Measurements from ENCODE around the gene SELENBP1.

The SELENBP1 gene

DNA sequence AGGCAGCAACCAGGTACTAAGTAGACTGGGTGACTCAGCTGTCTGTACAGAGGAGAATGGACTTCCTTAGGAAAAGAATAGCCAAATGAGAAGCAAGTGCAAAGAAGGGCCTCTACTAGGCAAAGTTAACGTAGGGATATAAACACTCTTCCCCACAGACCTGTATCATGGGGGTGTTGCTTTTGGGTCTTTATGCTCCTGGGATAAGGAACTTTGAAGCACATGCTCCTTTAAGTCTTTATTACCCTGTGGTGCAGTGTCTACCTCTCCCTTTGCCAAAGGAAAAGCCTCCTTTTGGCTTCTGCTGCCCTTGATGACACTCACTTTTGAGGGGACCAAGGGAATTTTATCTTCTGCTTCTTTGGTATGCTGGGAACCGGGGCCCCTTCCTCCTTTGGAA lies 30.5 kb downstream of the SELENBP1 start:
- DNase-seq: no peak

DNA sequence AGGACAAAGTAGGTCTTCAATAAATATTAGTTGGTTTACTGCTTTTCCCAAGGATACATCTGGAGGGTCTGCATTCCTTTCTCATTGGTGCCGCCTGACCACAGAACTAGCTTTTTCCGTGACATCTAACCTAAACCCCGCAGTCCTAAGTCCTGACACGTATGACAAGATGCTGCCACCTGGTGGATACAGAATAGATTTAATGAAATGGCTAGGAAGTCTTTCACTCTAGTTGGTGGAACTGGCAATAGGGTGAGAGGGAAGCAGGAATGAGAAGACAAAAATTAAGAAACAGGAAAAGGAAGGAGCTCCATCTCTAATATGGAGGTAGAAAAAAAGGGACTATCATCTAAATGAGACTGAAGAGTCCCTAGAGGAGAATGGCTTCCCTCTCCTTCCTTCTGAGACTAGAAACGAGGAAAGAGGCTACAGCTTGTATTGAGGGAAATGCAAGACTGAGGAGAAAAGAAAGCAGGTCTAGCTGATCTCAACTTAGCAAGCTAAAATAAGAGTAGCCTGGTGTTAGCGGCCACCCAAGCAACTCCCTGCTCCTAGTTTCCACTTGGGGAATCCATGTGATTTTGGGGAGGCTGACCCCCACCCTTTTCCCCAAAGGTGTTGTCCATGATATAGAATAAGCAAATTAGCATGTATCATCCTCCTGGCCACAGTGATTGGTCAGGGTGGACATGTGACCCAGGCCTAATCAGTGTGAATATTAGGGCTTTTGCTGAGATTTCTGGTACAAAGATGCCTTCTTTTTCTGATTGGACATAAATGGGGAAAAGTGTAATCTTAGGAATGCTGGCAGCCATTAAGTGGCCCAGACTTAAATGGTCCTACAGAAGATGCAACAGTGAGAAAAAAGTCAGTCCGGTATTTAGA lies 31.4 kb downstream of the SELENBP1 start:
- peak; percentile 83 for DNase-seq

DNA sequence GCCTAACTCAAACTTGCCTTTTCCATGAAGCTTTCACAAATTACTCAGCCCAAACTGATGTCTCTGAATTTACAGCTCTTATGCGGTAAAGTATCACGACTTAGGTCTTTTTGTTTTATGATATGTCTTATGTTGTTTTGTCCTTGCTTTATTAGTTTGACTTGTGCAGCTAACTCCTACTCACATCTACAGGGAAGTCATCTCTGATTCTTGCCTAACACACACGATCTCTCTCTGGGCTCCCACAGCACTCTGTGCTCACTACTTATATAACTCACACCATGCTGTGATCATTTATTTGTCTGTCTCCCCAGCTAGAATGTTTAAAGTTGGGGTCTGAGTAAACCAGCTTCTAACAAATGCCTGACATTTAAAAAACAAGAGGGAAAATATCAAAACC lies 35.9 kb downstream of the SELENBP1 start:
- DNase-seq: no peak

DNA sequence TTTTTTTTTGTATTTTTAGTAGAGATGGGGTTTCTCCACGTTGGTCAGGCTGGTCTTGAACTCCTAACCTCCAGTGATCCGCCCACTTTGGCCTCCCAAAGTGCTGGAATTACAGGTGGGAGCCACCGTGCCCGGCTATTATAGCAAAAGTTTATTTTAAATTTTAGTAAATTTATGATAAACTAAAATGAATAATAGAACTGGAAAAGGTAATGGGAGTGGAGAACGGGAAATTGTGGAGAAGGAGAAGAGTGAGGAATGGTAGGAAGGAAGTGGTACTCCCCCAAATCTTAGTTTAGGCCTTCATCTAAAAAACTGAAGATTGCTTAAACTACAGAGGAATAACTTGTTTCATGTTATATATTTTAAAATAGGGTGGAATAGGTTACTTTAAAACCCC lies 37.7 kb downstream of the SELENBP1 start:
- no peak for DNase-seq

DNA sequence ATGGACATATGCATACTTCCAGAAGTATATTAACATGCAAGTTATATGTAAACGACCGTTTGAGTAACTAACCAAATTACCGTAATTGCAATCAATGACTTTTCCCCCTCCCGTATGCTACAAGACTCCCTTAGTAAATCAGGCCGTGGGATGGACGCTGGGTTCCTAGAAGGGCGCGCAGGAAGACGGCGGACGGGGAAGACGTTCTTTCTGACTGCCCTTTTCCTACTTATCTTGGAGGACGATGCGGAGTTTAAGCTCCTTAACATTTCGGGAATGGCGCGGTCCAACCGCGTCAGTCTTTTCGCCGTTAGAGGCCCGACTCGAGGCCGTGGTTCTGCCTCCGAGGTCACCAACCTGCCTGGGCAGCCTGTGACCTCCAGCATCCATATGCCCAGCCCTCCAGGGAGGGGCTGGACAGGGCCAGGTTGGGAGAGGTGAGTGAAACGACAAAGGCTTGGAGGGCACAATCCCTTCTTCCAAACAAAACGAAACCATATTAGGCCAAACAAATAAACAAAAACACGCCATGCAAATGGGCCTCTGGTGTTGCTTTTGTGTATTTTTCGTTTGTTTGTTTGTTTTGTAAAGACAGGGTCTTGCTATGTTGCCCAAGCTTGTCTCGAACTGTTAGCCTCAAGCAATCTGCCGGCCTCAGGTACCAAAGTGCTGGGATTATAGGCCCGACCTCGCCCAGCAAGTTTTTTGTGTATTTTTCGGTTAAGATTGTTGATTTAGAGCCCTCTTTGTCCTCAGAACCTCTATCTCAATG lies 44.4 kb downstream of the SELENBP1 start:
- DNase-seq: no peak

DNA sequence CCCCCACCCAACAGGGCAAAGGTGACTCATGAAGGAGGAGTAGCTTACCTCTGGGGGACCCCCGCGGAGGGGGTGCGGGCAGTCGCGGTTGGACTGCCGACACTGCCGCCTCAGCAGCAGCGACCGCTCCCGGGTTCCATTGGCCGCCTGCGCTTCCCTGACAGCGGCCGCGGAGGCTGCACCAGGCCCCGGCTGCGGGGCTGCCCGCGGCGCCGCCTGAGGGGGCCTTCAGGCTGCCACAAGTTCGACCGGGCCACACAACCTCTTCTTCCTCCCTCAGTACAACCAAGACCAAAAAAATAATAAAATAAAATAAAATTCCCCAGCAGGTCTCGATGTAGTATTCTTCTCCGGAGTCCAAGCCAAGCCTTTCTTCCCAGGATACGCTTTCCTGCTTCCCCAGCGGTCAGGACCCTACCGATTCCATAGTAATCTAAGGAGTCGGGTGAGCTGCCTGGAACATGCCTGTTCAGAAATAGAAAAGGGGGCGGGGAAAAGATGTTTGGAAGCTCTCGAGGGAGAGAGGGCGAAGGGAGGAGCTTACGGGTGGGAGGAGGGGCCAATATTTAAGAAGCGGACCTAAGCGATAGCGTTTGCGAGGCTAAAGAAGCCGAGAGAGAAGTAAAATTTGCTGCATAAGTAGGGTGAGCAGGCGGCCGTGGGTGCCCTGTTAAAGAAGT lies 45.1 kb downstream of the SELENBP1 start, which contains the start of gene PI4KB:
PI4KB (minus strand) TSS at position 194 of the 680 bp plus-strand sequence. CDS start 10,935 bp downstream, outside the sequence.
- peak; percentile 99 for DNase-seq

DNA sequence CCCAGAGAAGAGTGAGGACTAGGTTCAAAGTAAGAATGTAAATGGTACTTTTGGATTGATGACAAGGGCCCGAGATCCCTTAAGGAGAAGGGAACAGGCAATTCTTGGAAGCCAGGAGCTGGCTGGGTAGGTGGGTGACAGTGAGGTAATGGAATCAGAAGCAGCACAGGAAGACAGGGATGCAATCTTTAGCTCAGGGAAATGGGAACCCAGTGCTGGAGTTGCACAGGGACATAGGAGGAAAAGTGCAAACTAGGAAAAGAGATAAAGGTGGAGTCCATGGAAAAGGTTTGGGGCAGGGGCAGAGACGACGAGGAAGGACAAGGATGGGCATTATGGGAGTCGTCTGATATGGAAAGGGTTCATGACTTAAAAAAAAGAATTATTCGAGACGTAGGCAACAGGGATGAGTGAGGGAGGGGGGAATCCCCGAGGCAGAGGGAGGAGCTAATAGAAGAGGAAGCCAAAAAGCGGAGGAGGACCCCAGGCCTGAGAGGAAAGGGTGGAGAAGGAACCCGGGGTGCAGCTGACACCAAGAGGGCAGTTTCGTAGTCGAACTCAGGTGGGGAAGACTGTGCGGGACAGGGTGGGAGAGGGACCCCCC lies 45.8 kb downstream of the SELENBP1 start:
- DNase-seq: peak; percentile 58

DNA sequence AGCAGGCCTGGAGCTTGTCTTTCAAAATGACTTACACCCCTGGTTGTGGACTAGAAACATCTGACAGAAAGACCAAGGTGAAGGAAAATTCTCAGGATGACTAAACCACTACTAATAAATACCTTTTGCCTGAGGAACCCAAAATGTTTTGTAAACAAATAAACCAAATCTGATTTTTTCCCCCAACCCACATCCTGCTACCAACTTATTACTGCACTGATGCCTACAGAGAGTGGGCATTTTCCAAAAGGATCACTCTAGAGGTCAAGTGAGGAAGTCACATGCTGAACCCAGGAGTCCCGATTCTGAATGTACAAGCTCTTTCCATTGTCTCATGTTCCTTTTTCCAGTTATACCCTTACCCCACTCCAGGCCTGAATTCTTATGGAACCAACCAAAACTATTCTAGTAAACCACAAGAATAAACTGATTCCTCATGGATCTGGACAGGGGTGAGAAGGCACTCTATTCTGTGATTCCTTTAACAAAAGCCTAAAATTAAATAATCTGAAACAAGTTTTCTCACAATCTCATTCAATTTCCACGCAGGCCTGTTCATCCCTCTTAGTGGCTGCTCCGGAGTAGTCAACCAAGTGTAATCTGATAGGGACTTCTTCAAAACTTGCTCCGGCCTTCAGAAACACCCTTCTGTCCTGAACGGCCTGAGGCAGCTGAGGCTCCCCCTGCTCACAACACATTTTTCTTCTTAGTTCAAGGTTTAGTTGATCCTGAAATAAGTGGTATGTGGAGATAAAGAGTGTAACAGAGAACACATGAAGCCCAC lies 46.7 kb downstream of the SELENBP1 start:
- no peak for DNase-seq

DNA sequence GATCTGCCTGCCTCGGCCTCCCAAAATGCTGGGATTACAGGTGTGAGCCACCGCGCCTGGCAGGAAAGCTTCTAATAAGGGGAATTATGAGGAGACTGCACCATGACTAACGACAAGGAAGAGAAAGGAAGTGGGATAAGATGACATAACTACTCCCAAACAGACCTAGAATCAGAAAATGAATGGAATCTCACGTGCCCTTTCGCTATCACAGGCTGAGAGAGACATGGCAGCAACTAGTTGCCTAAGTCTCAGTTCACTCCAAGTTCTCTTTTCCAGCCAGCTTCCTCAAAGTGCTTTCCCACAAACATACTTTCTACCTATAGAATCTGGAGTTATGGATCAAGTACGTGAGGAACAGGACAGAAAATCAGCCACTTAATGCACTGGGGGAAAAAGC lies 47.3 kb downstream of the SELENBP1 start:
- no peak for DNase-seq

DNA sequence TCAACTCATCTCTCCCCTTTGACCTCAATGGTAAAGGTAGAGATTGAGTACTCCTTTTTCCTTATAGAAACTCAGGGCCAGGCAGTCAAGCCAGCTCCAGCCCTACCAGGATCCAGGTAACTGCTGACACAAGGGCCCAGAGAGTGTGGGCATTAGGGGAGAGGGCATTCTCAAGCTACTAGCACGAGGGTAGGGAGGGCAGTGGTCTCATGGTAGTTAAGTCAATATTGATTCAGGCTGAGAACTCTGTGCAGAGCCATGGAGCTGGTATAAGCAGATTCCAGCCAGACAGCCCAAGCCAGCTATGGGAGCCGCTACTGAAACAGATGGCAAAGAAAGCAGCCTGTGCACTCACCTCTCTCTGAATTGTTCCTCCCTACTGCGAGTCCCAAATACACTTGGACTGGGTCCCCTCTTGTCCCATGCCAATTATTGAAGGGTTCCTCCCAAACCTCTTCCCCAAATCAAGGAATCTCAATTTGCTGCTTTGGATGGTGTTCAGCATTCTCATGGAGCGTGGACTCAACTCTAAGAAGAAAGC lies 48.0 kb downstream of the SELENBP1 start:
- no peak for DNase-seq

DNA sequence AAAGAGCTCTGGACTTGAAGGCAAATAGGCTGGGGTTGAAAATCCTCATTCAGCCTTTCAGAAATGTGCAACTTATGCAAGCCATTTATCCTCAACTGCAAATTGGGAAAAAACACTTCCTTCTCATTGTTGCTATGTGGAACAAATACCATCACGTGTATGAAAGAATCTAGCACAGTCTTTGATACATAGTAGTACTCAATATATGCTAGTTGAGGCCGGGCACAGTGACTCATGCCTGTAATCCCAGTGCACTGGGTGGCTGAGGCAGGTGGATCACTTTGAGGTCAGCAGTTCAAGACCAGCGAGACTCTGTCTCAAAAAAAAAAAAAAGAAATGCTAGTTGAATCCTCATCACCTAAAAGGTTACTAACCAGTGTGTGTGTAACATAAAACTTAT lies 53.5 kb downstream of the SELENBP1 start:
- no peak for DNase-seq

DNA sequence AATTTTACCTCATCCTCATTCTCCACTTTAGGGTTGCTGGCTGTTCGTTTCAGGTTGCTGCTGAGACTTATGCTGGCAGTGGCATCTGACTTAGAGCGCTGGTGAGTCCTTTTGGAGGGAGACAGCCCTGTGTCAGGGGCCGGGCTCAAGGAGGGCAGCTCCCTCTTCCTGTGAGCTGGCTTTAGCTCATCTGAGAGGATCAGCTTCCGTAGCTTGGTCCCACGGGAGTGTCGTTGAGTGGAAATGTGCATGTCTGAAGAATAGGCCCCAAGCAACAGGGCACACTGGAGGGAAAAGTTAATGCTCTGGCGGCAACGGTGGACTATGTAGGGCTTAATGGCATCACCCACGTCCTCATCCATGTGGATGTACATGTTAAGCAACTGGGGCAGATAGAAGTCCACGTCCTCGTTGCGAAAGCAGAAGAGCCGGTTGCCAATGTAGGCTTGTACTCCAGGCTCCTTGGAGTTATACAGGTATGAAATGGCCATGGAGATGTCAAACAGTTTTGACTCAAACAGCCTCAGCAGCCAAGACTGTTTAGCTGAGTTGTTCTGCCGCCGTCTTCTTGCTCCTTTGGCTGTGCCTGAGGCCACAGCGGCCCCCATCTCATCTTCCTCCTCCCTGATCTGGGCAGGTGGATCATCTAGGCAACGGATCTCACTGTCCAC lies 56.8 kb downstream of the SELENBP1 start:
- no peak for DNase-seq

Data from NCI-H1092 treated with DMSO at 0.1 percent for 48 hours (cell line).